ENCODE results near the gene TSR1.

TSR1 gene

DNA sequence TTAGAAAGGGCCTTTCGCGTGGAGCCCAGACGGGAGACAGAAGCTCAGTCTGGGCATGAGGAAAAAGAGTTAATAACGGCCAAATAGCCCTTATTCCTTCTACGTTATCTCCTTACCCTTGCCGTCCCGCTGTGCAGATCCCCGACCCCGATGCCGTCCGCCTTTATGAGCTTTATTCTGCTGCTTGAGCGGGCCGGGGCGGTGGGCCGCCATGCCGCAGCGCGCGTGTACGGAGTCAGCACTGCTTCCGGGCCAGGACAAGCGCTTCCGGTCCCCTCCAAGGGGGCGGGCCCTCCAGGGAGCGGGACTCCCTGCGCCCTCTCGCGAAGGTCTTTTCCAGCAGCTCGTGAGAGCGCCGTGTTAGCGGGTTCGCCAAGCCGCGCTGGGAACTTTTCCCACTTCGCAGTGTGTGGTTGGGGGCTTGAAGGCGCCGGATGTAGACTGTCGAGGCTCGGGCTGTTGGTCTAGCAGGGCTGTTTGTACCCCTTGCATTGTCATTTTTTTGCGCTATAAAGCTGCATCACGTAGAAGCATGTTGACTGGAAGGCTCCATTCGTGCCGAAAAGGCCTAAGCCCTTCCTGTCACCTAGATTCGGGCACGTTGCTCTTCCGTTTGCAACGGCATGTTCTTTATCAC is at the start of gene TSR1:
Gene TSR1, minus strand, starts transcription at position 243 of the 637 bp plus-strand sequence. Its CDS starts 30 bp downstream, at position 213.
- peak; percentile 94 for DNase-seq (ENCODE audit: low spot score)

- no peak for DNase-seq (ENCODE audit: low spot score)
Measured at GRCh38 chr17:2385240-2386210, 49.3 kb upstream of the TSR1 start.

- DNase-seq (ENCODE audit: low spot score): no peak
Measured at GRCh38 chr17:2384439-2385127, 48.3 kb upstream of the TSR1 start.

DNA sequence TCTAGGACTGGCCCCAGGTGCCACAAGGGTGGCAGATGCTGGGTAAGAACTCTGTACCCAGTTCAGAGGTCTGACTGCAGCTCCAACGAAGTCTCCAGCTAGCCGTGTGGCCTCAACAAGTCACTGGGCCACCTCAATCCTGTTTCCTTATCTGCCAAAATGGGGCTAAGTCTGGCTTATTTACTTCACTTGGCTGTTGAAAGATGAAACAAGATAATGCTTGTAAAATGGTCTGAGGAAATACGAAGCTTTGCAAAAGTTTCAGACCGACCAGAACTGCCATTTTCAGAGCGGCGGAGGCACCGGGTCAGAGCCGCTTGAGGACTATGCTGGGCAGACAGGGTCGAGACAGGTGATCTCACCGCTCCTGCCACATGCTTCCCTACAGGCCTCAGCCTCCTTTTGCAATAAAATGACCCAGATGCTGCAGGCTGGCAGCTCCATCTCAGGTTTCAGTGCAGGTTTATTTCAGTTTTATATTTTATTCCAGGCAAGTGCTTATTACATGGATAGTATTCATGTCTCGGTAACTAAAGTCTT is 47.4 kb upstream of the TSR1 start:
- DNase-seq (ENCODE audit: low spot score): no peak

DNA sequence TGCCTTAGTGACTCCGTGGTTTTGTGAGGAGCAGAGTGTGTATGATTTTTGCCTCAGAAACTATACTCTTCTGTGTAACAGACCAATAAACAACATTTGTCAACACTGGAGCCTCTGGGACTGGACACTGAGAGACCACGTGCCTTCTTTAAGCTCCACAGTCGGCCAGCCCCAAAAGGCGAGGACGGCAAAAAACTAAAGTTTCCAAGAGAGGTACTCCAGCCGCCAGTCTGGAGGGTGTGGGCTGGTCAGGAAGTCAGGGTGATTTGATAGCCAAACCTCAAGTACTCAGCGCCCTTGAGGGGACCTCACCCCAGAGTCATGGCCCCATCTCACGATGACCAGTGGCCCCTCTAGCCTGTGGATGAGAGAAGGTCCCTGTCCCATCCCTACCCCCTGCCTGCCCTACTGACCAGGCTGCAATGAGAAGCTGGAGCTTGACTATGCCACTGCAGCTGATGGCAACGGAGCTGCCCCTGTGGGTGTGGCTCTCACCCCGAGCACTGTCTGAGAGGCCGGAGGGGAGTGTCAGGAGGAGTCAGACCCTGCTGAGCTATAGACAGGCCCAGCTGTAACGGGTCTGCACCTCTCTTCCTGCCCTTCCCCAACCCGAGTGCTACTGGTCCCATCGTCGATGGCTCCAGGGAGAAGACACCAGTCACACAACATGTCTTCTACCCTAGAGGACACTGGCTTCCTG is 44.8 kb upstream of the TSR1 start:
- DNase-seq (ENCODE audit: low spot score): no peak

GRCh38 chr17:2380226-2380922 is 44.1 kb upstream of the TSR1 start:
- DNase-seq (ENCODE audit: low spot score): no peak

GRCh38 chr17:2379489-2380225 is 43.4 kb upstream of the TSR1 start:
- DNase-seq (ENCODE audit: low spot score): no peak

DNA sequence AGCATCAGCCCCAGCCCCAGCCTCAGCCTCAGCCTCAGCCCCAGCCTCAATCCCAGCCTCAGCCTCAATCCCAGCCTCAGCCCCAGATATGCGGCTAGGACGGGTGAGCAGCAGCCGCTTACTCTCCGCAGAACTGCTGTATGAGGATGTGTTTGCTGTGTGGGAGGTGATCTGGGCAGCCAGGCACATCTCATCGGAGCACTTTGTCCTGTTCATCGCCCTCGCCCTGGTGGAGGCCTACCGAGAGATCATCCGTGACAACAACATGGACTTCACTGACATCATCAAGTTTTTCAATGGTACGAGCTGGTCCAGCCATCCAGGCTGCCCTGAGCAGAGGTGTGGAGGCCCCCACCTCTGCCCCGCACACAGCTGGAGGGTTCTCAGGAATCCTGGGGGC is 42.6 kb upstream of the TSR1 start:
- DNase-seq (ENCODE audit: low spot score): no peak

DNA sequence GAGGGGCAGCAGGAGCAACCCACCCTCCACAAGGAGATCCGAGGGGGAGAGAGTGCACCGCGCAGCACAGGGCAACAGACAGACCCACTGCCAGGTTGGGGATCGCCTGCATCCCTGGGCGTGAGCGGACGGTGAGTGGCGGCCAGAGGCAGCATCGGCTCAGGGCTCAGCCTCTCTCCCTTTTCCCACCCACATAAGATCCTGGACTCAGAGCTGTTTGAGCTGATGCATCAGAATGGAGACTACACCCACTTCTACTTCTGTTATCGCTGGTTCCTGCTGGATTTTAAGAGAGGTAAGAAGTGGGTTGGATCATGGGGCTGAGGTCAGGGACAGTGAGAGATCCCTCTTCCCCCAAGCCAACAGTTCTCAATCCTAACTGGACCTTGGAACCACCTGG is 41.4 kb upstream of the TSR1 start:
- no peak for DNase-seq (ENCODE audit: low spot score)

GRCh38 chr17:2376107-2376506 is 39.9 kb upstream of the TSR1 start:
- no peak for DNase-seq (ENCODE audit: low spot score)

GRCh38 chr17:2375406-2375805 is 39.1 kb upstream of the TSR1 start:
- no peak for DNase-seq (ENCODE audit: low spot score)

DNA sequence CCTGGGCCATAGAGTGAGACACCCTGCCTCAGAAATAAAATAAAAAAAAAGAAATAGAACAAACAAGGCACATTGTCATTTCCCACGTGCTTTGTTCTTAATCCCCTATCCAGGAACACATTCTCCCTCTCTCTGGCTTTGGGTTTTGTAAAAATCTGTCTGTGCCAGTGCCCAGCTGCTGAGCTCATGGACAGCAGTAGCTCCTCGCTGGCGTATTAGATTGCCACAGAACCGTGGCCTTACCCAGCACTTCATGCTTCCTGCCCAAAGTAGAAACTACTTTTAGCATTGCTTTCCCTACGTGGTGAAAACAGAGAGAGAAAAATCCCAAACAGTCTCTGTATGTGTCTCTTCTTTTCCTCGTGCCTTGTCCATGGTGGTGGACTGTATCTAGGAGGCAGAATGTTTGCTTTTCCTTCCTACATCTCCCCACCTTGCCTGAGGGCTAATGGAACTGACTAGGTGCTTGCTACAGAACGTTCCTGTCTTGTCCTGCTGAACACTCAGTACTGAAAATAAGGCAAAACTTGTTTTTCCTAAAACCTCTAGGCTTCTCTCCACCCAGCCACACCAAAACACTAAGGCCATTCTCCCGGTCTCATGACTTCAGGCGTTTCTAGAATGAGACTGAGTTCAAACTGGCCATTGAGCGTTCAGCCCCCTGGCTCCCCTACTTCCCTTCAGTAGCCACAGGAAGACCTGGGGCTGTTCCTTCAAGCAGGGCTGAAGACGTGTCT is 38.5 kb upstream of the TSR1 start:
- no peak for DNase-seq (ENCODE audit: low spot score)

- no peak for DNase-seq (ENCODE audit: low spot score)
Measured at GRCh38 chr17:2373179-2373578, 36.9 kb upstream of the TSR1 start.

DNA sequence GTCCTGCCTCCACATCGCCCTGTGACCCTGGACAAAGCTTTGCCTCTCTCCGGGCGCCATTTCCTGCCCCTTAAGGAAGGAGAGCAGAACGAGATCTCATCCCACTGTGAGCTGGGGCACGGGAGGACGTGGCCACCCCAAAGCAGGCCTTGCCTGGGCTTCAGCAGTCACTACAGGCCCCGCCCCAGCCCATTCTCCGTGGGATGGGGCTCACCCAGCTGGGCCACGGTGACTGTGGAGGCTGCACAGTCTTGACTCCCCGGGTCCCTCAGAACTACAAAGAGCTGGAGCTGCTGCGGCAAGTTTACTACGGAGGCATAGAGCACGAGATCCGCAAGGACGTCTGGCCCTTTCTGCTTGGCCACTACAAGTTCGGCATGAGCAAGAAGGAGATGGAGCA is 36.4 kb upstream of the TSR1 start:
- no peak for DNase-seq (ENCODE audit: low spot score)

GRCh38 chr17:2372180-2372579 is 35.9 kb upstream of the TSR1 start:
- no peak for DNase-seq (ENCODE audit: low spot score)

DNA sequence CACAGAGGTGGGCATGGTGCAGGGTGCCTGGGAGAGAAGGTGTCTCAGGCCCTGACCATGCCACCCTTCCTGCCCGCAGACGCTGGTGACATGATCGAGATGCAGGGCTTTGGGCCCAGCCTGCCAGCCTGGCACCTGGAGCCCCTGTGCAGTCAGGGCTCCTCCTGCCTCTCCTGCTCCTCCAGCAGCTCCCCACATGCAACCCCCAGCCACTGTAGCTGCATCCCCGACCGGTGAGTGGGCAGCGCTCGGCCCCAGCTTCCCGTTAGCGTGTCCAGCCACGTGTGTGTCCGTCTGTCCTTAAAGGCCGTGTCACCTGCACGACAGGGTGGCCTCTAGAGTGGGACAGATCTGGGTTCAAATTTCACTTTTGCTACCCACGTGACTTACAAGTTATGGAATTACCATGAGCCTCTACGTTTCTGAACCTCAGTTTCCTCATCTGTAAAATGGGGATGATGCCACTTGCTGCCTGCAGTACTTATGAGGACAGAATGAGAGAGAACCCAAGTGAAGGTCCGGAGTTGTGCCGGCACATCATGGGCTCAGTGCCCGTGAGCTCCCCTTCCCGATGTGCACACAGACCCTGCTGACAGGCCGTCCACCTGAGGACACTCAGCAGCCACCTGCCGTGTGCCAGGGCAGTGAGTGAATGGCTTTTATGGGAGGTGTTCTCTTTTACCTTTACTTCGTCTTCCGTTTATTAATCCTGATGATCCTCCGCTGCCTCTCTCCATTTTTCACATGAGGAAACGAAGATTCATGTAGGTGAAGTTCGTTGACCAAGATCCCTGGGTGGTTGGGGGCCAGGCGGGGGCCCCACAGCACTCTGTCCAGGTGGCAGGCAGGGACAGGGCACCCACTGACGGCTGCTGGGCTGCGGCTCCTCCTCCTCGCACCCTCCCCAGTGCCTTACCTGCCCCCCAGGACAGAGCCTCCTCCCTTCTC is 35.2 kb upstream of the TSR1 start:
- DNase-seq (ENCODE audit: low spot score): no peak

DNA sequence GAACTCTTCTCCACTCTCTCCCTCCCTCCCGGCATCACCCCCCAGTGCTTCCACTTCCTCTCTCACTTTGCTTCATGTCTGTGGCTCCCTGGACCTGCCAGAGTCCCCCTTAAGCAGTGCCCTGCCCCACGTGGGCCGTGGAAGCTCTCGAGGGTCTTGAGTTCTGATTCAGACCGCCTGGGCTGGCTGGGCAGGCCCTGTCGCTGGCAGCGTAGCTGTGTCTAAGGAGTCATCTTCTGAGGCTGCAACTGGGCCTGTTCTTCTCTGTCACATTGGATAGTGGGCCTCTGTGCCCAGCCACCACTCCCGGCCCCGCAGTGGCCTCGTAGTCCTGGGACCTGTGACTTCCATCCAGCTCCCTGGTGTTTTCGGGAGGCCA is 33.9 kb upstream of the TSR1 start:
- DNase-seq (ENCODE audit: low spot score): no peak

DNA sequence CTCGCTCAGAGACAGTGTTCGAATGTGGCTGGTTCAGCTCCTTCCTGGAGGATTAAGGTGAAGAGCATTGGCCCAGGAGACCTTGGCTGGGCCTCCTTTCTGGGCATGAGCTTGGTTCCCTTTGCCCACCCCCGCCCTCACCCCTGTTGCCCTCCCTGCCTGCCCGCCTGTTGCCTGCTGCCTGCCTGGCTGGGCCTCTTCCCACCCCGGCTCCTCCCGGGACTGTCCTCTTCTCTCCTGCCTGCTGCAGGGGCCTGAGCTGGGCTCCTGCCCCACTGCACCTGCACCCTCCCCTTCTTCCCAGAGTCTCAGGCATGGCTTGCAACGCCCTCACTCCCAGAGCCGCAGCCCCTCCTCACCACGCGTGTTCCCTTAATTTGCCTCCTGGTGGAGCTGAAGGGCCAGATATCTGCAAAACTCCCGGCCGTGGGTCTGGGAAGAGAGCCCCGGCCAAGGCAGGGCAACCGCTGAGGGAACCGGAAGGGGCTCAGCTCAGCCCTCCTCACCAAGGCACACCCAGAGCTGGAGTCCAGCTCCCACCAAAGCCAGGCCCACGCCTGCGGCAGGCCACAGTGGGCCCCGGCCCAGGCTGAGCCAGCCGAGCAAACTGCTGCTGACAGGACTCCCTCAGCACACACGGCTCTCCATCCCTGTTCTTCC is 33.4 kb upstream of the TSR1 start:
- no peak for DNase-seq (ENCODE audit: low spot score)

All from cerebellar cortex (tissue), 1 donor.